COLO668 (cell line): ENCODE measurements around the gene MIEN1.
"Not testable (repeated sequence)": the region's sequence is repeated elsewhere in the genome, so short reads cannot be mapped to it uniquely, and the experiment has no call there.

Source experiments
- DNase-seq: peaks from one replicate; lab custom pipeline; 2025; ENCODE audit not compliant: unreplicated experiment; lab: John Stamatoyannopoulos, UW

Gene MIEN1

GRCh38 chr17:39701012-39701783 is 29.1 kb downstream of the MIEN1 start:
- DNase-seq = no peak

- peak; percentile 14 for DNase-seq
These were observed 30.0 kb downstream of the MIEN1 start for GRCh38 chr17:39700148-39700987.

- DNase-seq = peak; percentile 14
These were observed 30.5 kb downstream of the MIEN1 start, which contains the start of gene ERBB2 for GRCh38 chr17:39699818-39700147. TSS of gene ERBB2 (plus strand) at chr17:39700064. CDS start at chr17:39700239, 175 bp downstream.

- not testable (repeated sequence) for DNase-seq
These were observed 31.0 kb downstream of the MIEN1 start for GRCh38 chr17:39699157-39699817.

- no peak for DNase-seq
These were observed 32.4 kb downstream of the MIEN1 start for GRCh38 chr17:39697961-39698360.

GRCh38 chr17:39696731-39697130 is 33.6 kb downstream of the MIEN1 start:
- DNase-seq = no peak

- no peak for DNase-seq
These were observed 35.2 kb downstream of the MIEN1 start for GRCh38 chr17:39695089-39695474.

GRCh38 chr17:39694593-39694992 is 35.7 kb downstream of the MIEN1 start:
- no peak for DNase-seq

GRCh38 chr17:39688945-39689344 is 41.4 kb downstream of the MIEN1 start:
- DNase-seq = no peak

- DNase-seq = no peak
These were observed 41.9 kb downstream of the MIEN1 start for GRCh38 chr17:39688475-39688835.

- DNase-seq = peak; percentile 85
These were observed 42.5 kb downstream of the MIEN1 start, which contains the start of gene PGAP3 for GRCh38 chr17:39687546-39688474. TSS of gene PGAP3 (minus strand) at chr17:39688057. CDS start at chr17:39688014, 43 bp downstream.

GRCh38 chr17:39687101-39687545 is 43.2 kb downstream of the MIEN1 start:
- DNase-seq = peak; percentile 4

- DNase-seq = no peak
These were observed 45.8 kb downstream of the MIEN1 start for GRCh38 chr17:39684369-39685192.

- DNase-seq = no peak
These were observed 46.9 kb downstream of the MIEN1 start for GRCh38 chr17:39683295-39683939.

GRCh38 chr17:39679521-39680192 is 50.7 kb downstream of the MIEN1 start:
- no peak for DNase-seq
